Inferior parietal cortex (tissue), 1 donor: Measurements from ENCODE around the gene R3HCC1L.

Experiments
- DNase-seq: peaks from one replicate; pipeline ENCODE4 v3.0.0-alpha.2; 2016; ENCODE audit errors: extremely low spot score

Gene R3HCC1L

DNA sequence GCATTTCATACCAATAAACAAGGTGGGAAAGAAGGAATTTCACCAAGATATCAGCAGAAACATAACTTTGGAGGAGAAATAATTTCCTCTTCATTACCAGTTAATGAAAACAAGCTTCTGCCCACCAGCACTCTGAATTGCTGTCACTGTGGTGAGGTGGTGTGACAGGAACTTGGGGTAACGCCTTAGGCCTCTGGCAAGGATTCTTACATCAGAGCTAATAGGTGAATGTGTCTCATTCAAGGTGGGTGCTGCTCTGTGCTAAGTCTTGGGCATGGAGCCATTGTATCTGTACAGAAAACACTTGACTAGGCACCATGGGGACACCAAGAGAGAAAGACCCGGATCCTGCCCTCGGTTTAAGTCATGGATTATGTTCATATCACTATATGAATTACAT is 141.9 kb downstream of the R3HCC1L start:
- DNase-seq: no peak

- no peak for DNase-seq
Measured at GRCh38 chr10:98285416-98285815, 151.0 kb downstream of the R3HCC1L start.

GRCh38 chr10:98286419-98286818 is 152.0 kb downstream of the R3HCC1L start:
- no peak for DNase-seq

- no peak for DNase-seq
Measured at GRCh38 chr10:98287321-98287720, 152.9 kb downstream of the R3HCC1L start.

DNA sequence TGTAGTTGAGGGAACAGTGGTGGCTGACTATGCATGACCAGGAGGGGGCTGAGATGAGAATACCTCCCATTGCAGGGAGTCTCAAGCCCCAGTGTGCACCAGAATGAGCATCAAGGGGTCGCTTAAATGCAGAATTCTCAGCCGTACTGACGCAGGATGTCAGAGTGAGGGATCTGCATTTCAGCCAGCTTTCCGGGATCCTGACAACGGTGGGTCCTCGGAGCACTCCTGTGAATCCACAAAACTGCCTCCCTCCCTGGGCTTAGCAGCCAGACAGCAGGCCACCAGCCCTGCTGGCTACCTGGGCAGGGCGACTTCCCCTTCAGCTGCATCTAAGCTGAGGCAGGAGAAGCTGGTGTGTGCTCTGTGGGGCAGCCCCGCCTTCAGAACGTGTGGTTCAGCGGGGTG is 155.3 kb downstream of the R3HCC1L start:
- no peak for DNase-seq

DNA sequence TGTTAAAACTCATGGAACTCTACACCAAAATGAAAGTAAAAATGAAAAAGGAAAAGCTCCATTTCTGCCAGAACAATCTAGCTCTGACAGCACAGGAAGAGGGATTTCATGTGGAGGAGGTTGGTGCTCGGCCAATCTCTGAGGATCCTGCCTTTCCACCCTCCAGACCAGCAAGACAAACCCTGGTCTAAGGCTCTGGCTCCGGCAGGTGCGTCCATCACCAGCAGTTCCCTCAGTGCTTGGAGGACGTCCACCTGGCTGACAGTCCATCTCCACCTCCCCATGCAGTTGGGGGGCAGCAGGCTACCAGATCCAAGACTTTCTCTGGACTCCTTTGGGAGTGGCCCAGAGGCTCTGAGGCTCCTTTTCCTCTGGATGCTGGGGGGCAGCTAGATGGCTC is 158.5 kb downstream of the R3HCC1L start:
- DNase-seq: no peak

DNA sequence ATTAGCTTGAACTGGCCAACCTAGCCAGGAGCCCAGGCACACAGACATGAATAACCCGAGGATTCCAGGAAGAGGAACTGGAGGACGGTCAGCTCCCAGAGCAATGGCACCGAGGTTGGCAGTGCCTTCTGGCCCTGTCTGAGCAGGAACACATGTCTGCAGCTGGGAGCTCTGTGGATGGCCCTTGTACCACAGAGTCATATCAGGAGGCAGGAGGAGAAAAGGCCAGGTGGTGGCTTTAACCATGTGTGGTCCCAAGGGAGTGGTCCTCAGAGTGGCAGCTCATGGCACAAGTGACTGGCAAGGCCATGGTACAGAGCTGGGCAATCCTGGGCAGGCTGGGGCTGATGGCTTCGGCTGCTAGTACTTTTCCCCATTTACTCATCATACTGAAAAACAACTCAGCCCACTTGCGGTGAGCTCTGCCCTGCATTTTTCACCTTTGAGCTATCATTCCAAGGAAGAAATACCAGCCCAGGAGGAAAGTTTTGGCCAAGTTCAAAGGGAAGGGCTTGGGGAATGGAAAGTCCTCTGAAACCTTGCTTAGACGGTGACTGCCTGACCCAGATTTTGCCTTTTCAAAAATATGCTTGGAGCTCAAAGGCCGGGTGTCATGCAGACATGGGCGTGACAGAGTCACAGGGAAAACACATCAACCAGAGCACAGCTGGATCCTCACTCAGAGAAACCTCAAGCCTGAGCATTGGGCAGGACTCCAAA is 159.3 kb downstream of the R3HCC1L start:
- no peak for DNase-seq

DNA sequence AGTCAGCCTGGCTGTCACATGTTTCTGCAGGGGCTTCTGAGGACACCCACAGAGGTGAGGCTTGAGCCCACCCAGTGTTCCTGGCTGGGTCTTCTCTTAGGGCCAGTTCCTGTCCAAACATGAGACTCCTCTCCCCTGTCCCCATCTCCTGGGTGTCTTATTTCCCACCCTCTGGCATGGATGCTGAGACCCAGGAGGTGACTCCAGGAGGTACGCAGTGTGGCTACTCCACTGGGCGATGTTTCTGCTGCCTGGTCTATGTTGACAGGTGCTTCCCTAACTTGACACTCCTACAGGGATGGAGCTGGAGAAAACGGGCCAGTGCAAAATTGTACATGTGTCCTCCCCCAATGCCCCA is 159.8 kb downstream of the R3HCC1L start:
- DNase-seq: no peak
